Measurements from ENCODE around the gene AARSD1.

DNA sequence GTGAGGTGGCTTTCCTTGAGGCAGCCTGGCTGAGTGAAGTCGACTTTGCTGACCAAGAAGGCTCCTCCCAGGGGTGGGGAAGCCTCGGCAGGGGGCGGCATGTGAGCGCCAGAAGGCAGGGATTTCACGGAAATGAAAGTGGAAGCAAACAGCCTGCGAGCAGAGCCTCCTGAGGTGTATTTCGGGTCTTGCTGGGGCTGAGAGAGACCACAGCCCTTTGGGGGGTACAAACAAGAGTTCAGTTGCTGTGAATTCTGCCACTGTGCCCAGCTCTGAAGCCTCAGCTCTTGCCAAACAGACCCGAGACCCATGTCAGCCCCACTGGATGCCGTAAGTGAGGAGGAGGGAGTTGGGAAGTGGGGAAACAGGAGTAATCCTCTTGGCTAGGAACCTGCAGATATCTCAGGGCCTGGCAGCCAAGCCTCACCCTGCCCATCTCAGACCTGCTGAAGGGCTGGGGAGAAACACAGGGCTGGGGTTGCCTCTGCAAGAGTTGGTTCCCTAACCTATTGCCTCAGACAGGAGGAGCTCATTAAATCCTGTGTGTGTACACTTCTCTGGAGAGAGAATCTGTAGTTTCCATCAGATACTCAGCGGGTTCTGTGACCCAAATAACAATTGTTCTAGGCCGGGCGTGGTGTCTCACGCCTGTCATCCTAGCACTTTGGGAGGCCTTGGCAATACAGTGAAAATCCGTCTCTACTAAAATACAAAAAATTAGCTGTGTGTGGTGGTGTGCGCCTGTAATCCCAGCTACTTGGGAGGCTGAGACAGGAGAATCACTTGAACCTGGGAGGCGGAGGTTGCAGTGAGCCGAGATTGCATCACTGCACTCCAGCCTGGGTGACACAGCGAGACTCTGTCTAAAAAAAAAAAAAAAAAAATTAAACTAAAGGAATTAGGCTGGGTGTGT, 42.6 kb upstream of the AARSD1 start, which contains the start of gene IFI35:
- TF ChIP-seq, protein P1, sequence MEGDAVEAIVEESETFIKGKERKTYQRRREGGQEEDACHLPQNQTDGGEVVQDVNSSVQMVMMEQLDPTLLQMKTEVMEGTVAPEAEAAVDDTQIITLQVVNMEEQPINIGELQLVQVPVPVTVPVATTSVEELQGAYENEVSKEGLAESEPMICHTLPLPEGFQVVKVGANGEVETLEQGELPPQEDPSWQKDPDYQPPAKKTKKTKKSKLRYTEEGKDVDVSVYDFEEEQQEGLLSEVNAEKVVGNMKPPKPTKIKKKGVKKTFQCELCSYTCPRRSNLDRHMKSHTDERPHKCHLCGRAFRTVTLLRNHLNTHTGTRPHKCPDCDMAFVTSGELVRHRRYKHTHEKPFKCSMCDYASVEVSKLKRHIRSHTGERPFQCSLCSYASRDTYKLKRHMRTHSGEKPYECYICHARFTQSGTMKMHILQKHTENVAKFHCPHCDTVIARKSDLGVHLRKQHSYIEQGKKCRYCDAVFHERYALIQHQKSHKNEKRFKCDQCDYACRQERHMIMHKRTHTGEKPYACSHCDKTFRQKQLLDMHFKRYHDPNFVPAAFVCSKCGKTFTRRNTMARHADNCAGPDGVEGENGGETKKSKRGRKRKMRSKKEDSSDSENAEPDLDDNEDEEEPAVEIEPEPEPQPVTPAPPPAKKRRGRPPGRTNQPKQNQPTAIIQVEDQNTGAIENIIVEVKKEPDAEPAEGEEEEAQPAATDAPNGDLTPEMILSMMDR (IDR thresholded peaks at IDR 0.05): peak in 5 of 6 experiments; percentile 27 to 63 (median 29)
- peak in 3 of 4 donors; percentile 21 to 65 (median 57) for TF ChIP-seq POLR2A (IDR thresholded peaks at IDR 0.05)
- peak; percentile 37 to 80 for TF ChIP-seq POLR2AphosphoS5 (IDR thresholded peaks at IDR 0.05)
- no peak for TF ChIP-seq EP300 (IDR thresholded peaks at IDR 0.05)

Measured in upper lobe of left lung (tissue), 4 donors.